WTC11 (cell line): ENCODE data around the gene PRRT1. TPM values are rescaled to one million over a fixed set of nuclear protein-coding genes. Genes with fewer than 3 reads are reported as not detected.

Experiments
- ATAC-seq: fragments of 200-7000 bp; cut with Tn5 transposase; 2 replicates; pipeline ENCODE4 v1.10.0; 2021; ENCODE audit warnings: mild to moderate bottlenecking, moderate library complexity
- CTCF ChIA-PET: fragments of 300-600 bp; sonication (Branson Sonifier 250); formaldehyde crosslinking; loops from one replicate; lab custom pipeline; 2021; ENCODE audit warnings: antibody characterized with exemption; lab: Charles Lee
- POLR2A ChIA-PET: fragments of 350-600 bp; sonication (Branson Sonifier 250); formaldehyde crosslinking; loops from one replicate; lab custom pipeline; 2021; ENCODE audit warnings: antibody characterized with exemption; lab: Charles Lee
- DNase-seq: peaks from one replicate; pipeline ENCODE4 v3.0.0; 2021; ENCODE audit warnings: low spot score
- H3K27ac Mint-ChIP-seq: 2 replicates; pipeline ENCODE4 v1.8.0; 2021; ENCODE audit warnings: mixed read lengths
- H3K27me3 Mint-ChIP-seq: 2 replicates; pipeline ENCODE4 v1.8.0; 2021; ENCODE audit warnings: low read depth, mild to moderate bottlenecking, moderate library complexity, mixed read lengths
- H3K36me3 Mint-ChIP-seq: 2 replicates; pipeline ENCODE4 v1.8.0; 2021; ENCODE audit warnings: mixed read lengths
- H3K4me1 Mint-ChIP-seq: 2 replicates; pipeline ENCODE4 v1.8.0; 2022; ENCODE audit warnings: mixed read lengths
- H3K4me3 Mint-ChIP-seq: 2 replicates; pipeline ENCODE4 v1.8.0; 2021; ENCODE audit warnings: mild to moderate bottlenecking, moderate library complexity, mixed read lengths
- H3K9me3 Mint-ChIP-seq: 2 replicates; pipeline ENCODE4 v1.8.0; 2021; ENCODE audit warnings: mixed read lengths
- ATF1 ChIP-seq: sonication (generic); formaldehyde crosslinking; IDR thresholded peaks from 2 replicates; pipeline ENCODE4 v1.8.1; 2023; ENCODE audit warnings: mild to moderate bottlenecking, moderate library complexity, missing genetic modification reagents
- ATF2 ChIP-seq: sonication (generic); formaldehyde crosslinking; IDR thresholded peaks from 2 replicates; pipeline ENCODE4 v1.8.1; 2022; ENCODE audit warnings: low read depth, missing genetic modification reagents, borderline replicate concordance
- CDX4 ChIP-seq: fragments of 250-450 bp; sonication (Bioruptor Pico); IDR thresholded peaks from 2 replicates; pipeline ENCODE4 v1.9.0; 2021; ENCODE audit warnings: moderate library complexity, mild to moderate bottlenecking, inconsistent platforms, borderline replicate concordance
- E2F1 ChIP-seq: sonication (generic); formaldehyde crosslinking; IDR thresholded peaks from 2 replicates; pipeline ENCODE4 v1.8.0; 2022; ENCODE audit warnings: mild to moderate bottlenecking, missing genetic modification reagents
- EMX1 ChIP-seq: fragments of 250-450 bp; sonication (Bioruptor Pico); IDR thresholded peaks from 2 replicates; pipeline ENCODE4 v1.8.0; 2021; ENCODE audit warnings: mild to moderate bottlenecking
- ETV6 ChIP-seq: sonication (generic); formaldehyde crosslinking; IDR thresholded peaks from 2 replicates; pipeline ENCODE4 v1.8.1; 2022; ENCODE audit warnings: mild to moderate bottlenecking, missing genetic modification reagents
- FOXJ3 ChIP-seq: sonication (generic); formaldehyde crosslinking; IDR thresholded peaks from 2 replicates; pipeline ENCODE4 v1.9.0; 2021; ENCODE audit warnings: missing genetic modification reagents, mild to moderate bottlenecking, borderline replicate concordance
- FOXK1 ChIP-seq: sonication (generic); formaldehyde crosslinking; IDR thresholded peaks from 2 replicates; pipeline ENCODE4 v1.8.0; 2022; ENCODE audit warnings: mild to moderate bottlenecking, moderate library complexity, missing genetic modification reagents
- FOXP1 ChIP-seq: sonication (generic); formaldehyde crosslinking; IDR thresholded peaks from 2 replicates; pipeline ENCODE4 v1.8.0; 2022; ENCODE audit warnings: missing genetic modification reagents, mild to moderate bottlenecking, moderate library complexity, borderline replicate concordance
- JUN ChIP-seq: sonication (generic); formaldehyde crosslinking; IDR thresholded peaks from 2 replicates; pipeline ENCODE4 v1.8.0; 2023; ENCODE audit warnings: mild to moderate bottlenecking, missing genetic modification reagents
- MLX ChIP-seq: sonication (generic); formaldehyde crosslinking; IDR thresholded peaks from 2 replicates; pipeline ENCODE4 v1.8.1; 2023; ENCODE audit warnings: mild to moderate bottlenecking, missing genetic modification reagents, moderate library complexity
- MXD4 ChIP-seq: fragments of 250-450 bp; sonication (Bioruptor Pico); IDR thresholded peaks from 2 replicates; pipeline ENCODE4 v1.8.0; 2021; ENCODE audit warnings: mild to moderate bottlenecking, moderate library complexity, borderline replicate concordance
- NFATC4 ChIP-seq: fragments of 250-450 bp; sonication (Bioruptor Pico); IDR thresholded peaks from 2 replicates; pipeline ENCODE4 v1.9.0; 2021; ENCODE audit warnings: mild to moderate bottlenecking
- NR1H2 ChIP-seq: sonication (generic); formaldehyde crosslinking; IDR thresholded peaks from 2 replicates; pipeline ENCODE4 v1.9.0; 2021; ENCODE audit warnings: mild to moderate bottlenecking, moderate library complexity, missing genetic modification reagents
- NR3C1 ChIP-seq: sonication (generic); formaldehyde crosslinking; conservative IDR thresholded peaks from 2 replicates; pipeline ENCODE4 v1.8.1; 2023; ENCODE audit warnings: low read depth, mild to moderate bottlenecking, missing genetic modification reagents
- OVOL2 ChIP-seq: fragments of 250-450 bp; sonication (Bioruptor Pico); IDR thresholded peaks from 2 replicates; pipeline ENCODE4 v1.9.0; 2021; ENCODE audit warnings: mild to moderate bottlenecking, borderline replicate concordance
- PRRX2 ChIP-seq: fragments of 250-450 bp; sonication (Bioruptor Pico); IDR thresholded peaks from 2 replicates; pipeline ENCODE4 v1.8.0; 2021; ENCODE audit warnings: mild to moderate bottlenecking
- ZBTB21 ChIP-seq: sonication (generic); formaldehyde crosslinking; IDR thresholded peaks from 2 replicates; pipeline ENCODE4 v1.8.1; 2023; ENCODE audit warnings: mild to moderate bottlenecking, missing genetic modification reagents, borderline replicate concordance
- ZNF232 ChIP-seq: sonication (generic); formaldehyde crosslinking; IDR thresholded peaks from 2 replicates; pipeline ENCODE4 v1.8.0; 2022; ENCODE audit warnings: mild to moderate bottlenecking, missing genetic modification reagents
- ZNF512 ChIP-seq: sonication (generic); formaldehyde crosslinking; IDR thresholded peaks from 2 replicates; pipeline ENCODE4 v1.8.1; 2022; ENCODE audit warnings: missing genetic modification reagents, borderline replicate concordance
- total RNA-seq: library from RNA; stranded (reverse); gene quantifications from 3 replicates; pipeline ENCODE4 v1.2.3, GENCODE V29; 2021
- TF ChIP-seq, protein P1 (sequence below): sonication (generic); formaldehyde crosslinking; IDR thresholded peaks from 2 replicates; pipeline ENCODE4 v1.8.0; 2023; ENCODE audit warnings: mild to moderate bottlenecking, missing genetic modification reagents
- TF ChIP-seq, protein P2 (sequence below): sonication (generic); formaldehyde crosslinking; IDR thresholded peaks from 2 replicates; pipeline ENCODE4 v1.8.1; 2023; ENCODE audit warnings: mild to moderate bottlenecking, missing genetic modification reagents

PRRT1 gene
- total RNA-seq, 1 experiment from 2014 or later, result 1.6 TPM

GRCh38 chr6:32191696-32192607 lies 40.2 kb upstream of the PRRT1 start (continued):
- TF ChIP-seq, protein P1, sequence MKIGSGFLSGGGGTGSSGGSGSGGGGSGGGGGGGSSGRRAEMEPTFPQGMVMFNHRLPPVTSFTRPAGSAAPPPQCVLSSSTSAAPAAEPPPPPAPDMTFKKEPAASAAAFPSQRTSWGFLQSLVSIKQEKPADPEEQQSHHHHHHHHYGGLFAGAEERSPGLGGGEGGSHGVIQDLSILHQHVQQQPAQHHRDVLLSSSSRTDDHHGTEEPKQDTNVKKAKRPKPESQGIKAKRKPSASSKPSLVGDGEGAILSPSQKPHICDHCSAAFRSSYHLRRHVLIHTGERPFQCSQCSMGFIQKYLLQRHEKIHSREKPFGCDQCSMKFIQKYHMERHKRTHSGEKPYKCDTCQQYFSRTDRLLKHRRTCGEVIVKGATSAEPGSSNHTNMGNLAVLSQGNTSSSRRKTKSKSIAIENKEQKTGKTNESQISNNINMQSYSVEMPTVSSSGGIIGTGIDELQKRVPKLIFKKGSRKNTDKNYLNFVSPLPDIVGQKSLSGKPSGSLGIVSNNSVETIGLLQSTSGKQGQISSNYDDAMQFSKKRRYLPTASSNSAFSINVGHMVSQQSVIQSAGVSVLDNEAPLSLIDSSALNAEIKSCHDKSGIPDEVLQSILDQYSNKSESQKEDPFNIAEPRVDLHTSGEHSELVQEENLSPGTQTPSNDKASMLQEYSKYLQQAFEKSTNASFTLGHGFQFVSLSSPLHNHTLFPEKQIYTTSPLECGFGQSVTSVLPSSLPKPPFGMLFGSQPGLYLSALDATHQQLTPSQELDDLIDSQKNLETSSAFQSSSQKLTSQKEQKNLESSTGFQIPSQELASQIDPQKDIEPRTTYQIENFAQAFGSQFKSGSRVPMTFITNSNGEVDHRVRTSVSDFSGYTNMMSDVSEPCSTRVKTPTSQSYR (CRISPR knock-in tag), result no peak
- TF ChIP-seq PRRX2 (CRISPR knock-in tag) (no peak), JUN (CRISPR knock-in tag) (no peak), NFATC4 (no peak)

GRCh38 chr6:32190911-32191677 lies 39.4 kb upstream of the PRRT1 start:
- H3K4me1 Mint-ChIP-seq, result peaks cover 61% of the 10 kb centered on the region
- no peak for ATAC-seq
- TF ChIP-seq NR1H2 (CRISPR knock-in tag) (no peak), ATF1 (CRISPR knock-in tag) (no peak), ETV6 (CRISPR knock-in tag) (no peak), MLX (CRISPR knock-in tag) (no peak), FOXK1 (CRISPR knock-in tag) (no peak), NR3C1 (CRISPR knock-in tag) (no peak), CDX4 (CRISPR knock-in tag) (no peak), FOXP1 (CRISPR knock-in tag) (no peak), JUN (CRISPR knock-in tag) (no peak), ATF2 (CRISPR knock-in tag) (no peak), MXD4 (CRISPR knock-in tag) (no peak), EMX1 (CRISPR knock-in tag) (no peak), OVOL2 (no peak), ZNF512 (no peak), ZNF232 (CRISPR knock-in tag) (no peak), PRRX2 (CRISPR knock-in tag) (no peak), E2F1 (CRISPR knock-in tag) (no peak), ZBTB21 (CRISPR knock-in tag) (no peak), FOXJ3 (CRISPR knock-in tag) (no peak)
- TF ChIP-seq, protein P2, sequence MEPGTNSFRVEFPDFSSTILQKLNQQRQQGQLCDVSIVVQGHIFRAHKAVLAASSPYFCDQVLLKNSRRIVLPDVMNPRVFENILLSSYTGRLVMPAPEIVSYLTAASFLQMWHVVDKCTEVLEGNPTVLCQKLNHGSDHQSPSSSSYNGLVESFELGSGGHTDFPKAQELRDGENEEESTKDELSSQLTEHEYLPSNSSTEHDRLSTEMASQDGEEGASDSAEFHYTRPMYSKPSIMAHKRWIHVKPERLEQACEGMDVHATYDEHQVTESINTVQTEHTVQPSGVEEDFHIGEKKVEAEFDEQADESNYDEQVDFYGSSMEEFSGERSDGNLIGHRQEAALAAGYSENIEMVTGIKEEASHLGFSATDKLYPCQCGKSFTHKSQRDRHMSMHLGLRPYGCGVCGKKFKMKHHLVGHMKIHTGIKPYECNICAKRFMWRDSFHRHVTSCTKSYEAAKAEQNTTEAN (CRISPR knock-in tag), result no peak
- TF ChIP-seq, all 79 proteins: peak for 0
- Mint-ChIP-seq H3K4me3 (peak overlapping the region; percentile 29), H3K27me3 (no peaks in the 10 kb centered on the region), H3K27ac (peak overlapping the region; percentile 70), H3K9me3 (no peaks in the 10 kb centered on the region), H3K36me3 (peaks cover 22% of the 10 kb centered on the region)
- ChIA-PET POLR2A (interaction anchor here (0.5 to 1.2 kb wide), 2 partner anchors 63 to 568 kb away, joined by 3 read pairs; partner anchors contain the start of gene ATF6B), CTCF (interaction anchor here (1.2 to 1.9 kb wide), 3 partner anchors 9 to 72 kb away, joined by 3 to 11 read pairs (median 7); partner anchors contain the start of gene PRRT1)
- DNase-seq, result no peak
